HCT116 (cell line): Measurements from ENCODE around the gene C2orf92. TPM values are rescaled to one million over a fixed set of nuclear protein-coding genes. Genes with fewer than 3 reads are reported as not detected.

Experiments
- ATAC-seq: fragments of 200-7000 bp; cut with Tn5 transposase; 2 replicates; pipeline ENCODE4 v1.9.1; 2020; ENCODE audit warnings: mild to moderate bottlenecking, moderate library complexity
- BruUV-seq: library from RNA; stranded (reverse); fragments of 400-500 nt; replicated peaks from 2 replicates; lab custom pipeline; 2021; lab: Mats Ljungman, UMichigan
- CTCF ChIA-PET: fragments of 300-600 bp; sonication (Branson Sonifier 250); formaldehyde crosslinking; loops from one replicate; lab custom pipeline; 2021; ENCODE audit warnings: antibody characterized with exemption; lab: Charles Lee
- POLR2A ChIA-PET: fragments of 300-600, 350-600 bp; sonication (Branson Sonifier 250); formaldehyde crosslinking; loops from one replicate; lab custom pipeline; 2021; ENCODE audit warnings: antibody characterized with exemption; lab: Charles Lee
- RAD21 ChIA-PET, 2 experiments: fragments of 300-600 bp; sonication (Branson Sonifier 250); formaldehyde crosslinking; loops; one replicate each; lab custom pipeline; 2023; ENCODE audit warnings: low total read pairs in 2 of 2; ENCODE audit not compliant: uncharacterized antibody in 2 of 2, unreplicated experiment in 2 of 2, low non-redundant PET in 1 of 2; lab: Charles Lee
- DNase-seq: peaks from one replicate; pipeline ENCODE4 v3.0.0-alpha.2; 2010; ENCODE audit warnings: low read depth, low spot score
- H2AFZ ChIP-seq: fragments of 200-600 bp; shearing (Covaris generic), sonication (generic); 2 replicates; pipeline ENCODE4 v1.6.1; 2017; ENCODE audit warnings: low read depth, mixed run types, mixed read lengths, antibody characterized with exemption, low read length; ENCODE audit not compliant: poor library complexity, severe bottlenecking
- H3K27ac ChIP-seq: 2 replicates; pipeline ENCODE4 v1.5.1; 2012; ENCODE audit warnings: low read depth, low read length
- H3K27me3 ChIP-seq: fragments of 200-600 bp; sonication (generic); 2 replicates; pipeline ENCODE4 v1.6.1; 2016; ENCODE audit warnings: mixed run types, low read length, mixed read lengths; ENCODE audit not compliant: insufficient read depth
- H3K36me3 ChIP-seq, 2 experiments: fragments of 200-500 bp in 1 of 2; fragments of 200-600 bp in 1 of 2; sonication (Bioruptor generic) in 1 of 2; sonication (generic) in 1 of 2; 2 replicates each; pipeline versions ENCODE4 v1.5.1 to v1.6.1; 2014 to 2016; ENCODE audit warnings: low read length in 2 of 2, inconsistent platforms in 1 of 2, mixed read lengths in 1 of 2, mixed run types in 1 of 2; ENCODE audit not compliant: insufficient read depth in 2 of 2, control insufficient read depth in 1 of 2
- H3K4me1 ChIP-seq, 2 experiments: fragments of 200-600 bp in 1 of 2; sonication (generic) in 1 of 2; 2 replicates each; pipeline versions ENCODE4 v1.5.1 to v1.6.1; 2012 to 2017; ENCODE audit warnings: low read length in 2 of 2, inconsistent platforms in 1 of 2, mild to moderate bottlenecking in 1 of 2, mixed read lengths in 1 of 2, mixed run types in 1 of 2, moderate library complexity in 1 of 2; ENCODE audit not compliant: insufficient read depth in 2 of 2, control insufficient read depth in 1 of 2
- H3K4me2 ChIP-seq: fragments of 200-600 bp; sonication (generic); 2 replicates; pipeline ENCODE4 v1.6.1; 2017; ENCODE audit warnings: mixed run types, low read length, mixed read lengths
- H3K4me3 ChIP-seq, 2 experiments: fragments of 200-600 bp in 1 of 2; sonication (generic) in 1 of 2; replicated peaks in 1 of 2; 2 replicates each; pipeline ENCODE4 v1.5.1; 2011 to 2016; ENCODE audit warnings: low read length in 2 of 2, control low read depth in 1 of 2, low read depth in 1 of 2, mild to moderate bottlenecking in 1 of 2, mixed read lengths in 1 of 2, mixed run types in 1 of 2
- H3K79me2 ChIP-seq: fragments of 200-600 bp; sonication (generic); 2 replicates; pipeline ENCODE4 v1.6.1; 2017; ENCODE audit warnings: mild to moderate bottlenecking, mixed run types, low read length, moderate library complexity, mixed read lengths; ENCODE audit not compliant: insufficient read depth
- H3K9ac ChIP-seq: fragments of 200-600 bp; sonication (generic); 2 replicates; pipeline ENCODE4 v1.6.1; 2016; ENCODE audit warnings: low read length, mixed read lengths
- H3K9me2 ChIP-seq: fragments of 200-600 bp; sonication (generic), shearing (Covaris generic); 2 replicates; pipeline ENCODE4 v1.6.1; 2017; ENCODE audit warnings: mixed run types, mild to moderate bottlenecking, moderate library complexity; ENCODE audit not compliant: insufficient read depth
- H3K9me3 ChIP-seq, 2 experiments: fragments of 200-500 bp in 1 of 2; fragments of 200-600 bp in 1 of 2; sonication (Bioruptor generic) in 1 of 2; sonication (generic) in 1 of 2; 2 replicates each; pipeline ENCODE4 v1.6.1; 2014 to 2017; ENCODE audit warnings: low read length in 2 of 2, mixed read lengths in 2 of 2, inconsistent platforms in 1 of 2, low read depth in 1 of 2, mild to moderate bottlenecking in 1 of 2, mixed run types in 1 of 2, moderate library complexity in 1 of 2; ENCODE audit not compliant: control insufficient read depth in 1 of 2, insufficient read depth in 1 of 2
- H4K20me1 ChIP-seq: fragments of 200-600 bp; sonication (generic), shearing (Covaris generic); 2 replicates; pipeline ENCODE4 v1.6.1; 2017; ENCODE audit warnings: mixed run types, mild to moderate bottlenecking, moderate library complexity; ENCODE audit not compliant: insufficient read depth
- ATF3 ChIP-seq: IDR thresholded peaks from 2 replicates; pipeline ENCODE4 v1.6.1; 2012
- CBX3 ChIP-seq: IDR thresholded peaks from 2 replicates; pipeline ENCODE4 v1.6.1; 2012; ENCODE audit warnings: low read depth
- CTCF ChIP-seq, 3 experiments: fragments of 200-600 bp in 1 of 3; sonication (generic) in 1 of 3; IDR thresholded peaks in 2 of 3; conservative IDR thresholded peaks in 1 of 3; 2 replicates each; pipeline ENCODE4 v1.5.1; 2012 to 2017; ENCODE audit warnings: low read depth in 2 of 3, low read length in 2 of 3, antibody characterized with exemption in 1 of 3, borderline replicate concordance in 1 of 3, control low read depth in 1 of 3, mild to moderate bottlenecking in 1 of 3, mixed read lengths in 1 of 3, mixed run types in 1 of 3, moderate library complexity in 1 of 3; ENCODE audit not compliant: insufficient read depth in 1 of 3
- EGR1 ChIP-seq: IDR thresholded peaks from 2 replicates; pipeline ENCODE4 v1.6.1; 2012; ENCODE audit warnings: low read depth
- ELF1 ChIP-seq: IDR thresholded peaks from 2 replicates; pipeline ENCODE4 v1.6.1; 2012; ENCODE audit warnings: low read depth, borderline replicate concordance
- EZH2 ChIP-seq: fragments of 200-600 bp; sonication (generic); IDR thresholded peaks from 2 replicates; pipeline ENCODE4 v1.6.1; 2017; ENCODE audit warnings: antibody characterized with exemption, mixed run types
- EZH2phosphoT487 ChIP-seq: fragments of 200-600 bp; IDR thresholded peaks from 2 replicates; pipeline ENCODE4 v1.6.1; 2018; ENCODE audit warnings: antibody characterized with exemption, borderline replicate concordance
- FOSL1 ChIP-seq: IDR thresholded peaks from 2 replicates; pipeline ENCODE4 v1.6.1; 2012; ENCODE audit warnings: low read depth
- JUND ChIP-seq: IDR thresholded peaks from 2 replicates; pipeline ENCODE4 v1.6.1; 2012
- POLR2A ChIP-seq: IDR thresholded peaks from 2 replicates; pipeline ENCODE4 v1.7.0; 2011; ENCODE audit warnings: borderline replicate concordance; ENCODE audit not compliant: insufficient read depth, insufficient read length; ENCODE audit errors: extremely low read depth
- POLR2AphosphoS5 ChIP-seq: IDR thresholded peaks from 2 replicates; pipeline ENCODE4 v1.6.1; 2011; ENCODE audit warnings: mild to moderate bottlenecking, low read depth, low read length, moderate library complexity
- REST ChIP-seq: IDR thresholded peaks from 2 replicates; pipeline ENCODE4 v1.6.1; 2012; ENCODE audit warnings: low read depth
- SP1 ChIP-seq: IDR thresholded peaks from 2 replicates; pipeline ENCODE4 v1.6.1; 2012; ENCODE audit warnings: low read depth
- SRF ChIP-seq: IDR thresholded peaks from 2 replicates; pipeline ENCODE4 v1.6.1; 2012; ENCODE audit warnings: low read depth
- TCF7L2 ChIP-seq: IDR thresholded peaks from 2 replicates; pipeline ENCODE4 v1.7.0; 2011; ENCODE audit warnings: borderline replicate concordance, inconsistent platforms; ENCODE audit not compliant: insufficient read depth, insufficient read length; ENCODE audit errors: extremely low read depth
- YY1 ChIP-seq: IDR thresholded peaks from 2 replicates; pipeline ENCODE4 v1.6.1; 2011; ENCODE audit warnings: low read length, low read depth, moderate library complexity, mild to moderate bottlenecking; ENCODE audit not compliant: insufficient replicate concordance; ENCODE audit errors: extremely low read depth
- ZFX ChIP-seq: fragments of 450-650 bp; IDR thresholded peaks from 2 replicates; pipeline ENCODE4 v1.6.1; 2017
- ZNF274 ChIP-seq: fragments of 200-500 bp; sonication (Bioruptor generic); IDR thresholded peaks from 2 replicates; pipeline ENCODE4 v1.6.1; 2014; ENCODE audit warnings: mild to moderate bottlenecking, low read depth, low read length, inconsistent platforms
- intact Hi-C: fragments of 100-400 bp; cut with micrococcal nuclease; formaldehyde crosslinking; loops from 2 replicates; pipeline ENCODE4 v1.10.0; 2022
- total RNA-seq: library from RNA; stranded (reverse); gene quantifications from one replicate; pipeline ENCODE4 v1.2.1, GENCODE V29; 2021; ENCODE audit not compliant: unreplicated experiment

The C2orf92 gene
- total RNA-seq, 1 experiment from 2014 or later = 3.0 TPM

- ChIA-PET POLR2A (no interaction called here), CTCF (interaction anchor here (1.3 kb wide), 1 partner anchor 12 kb away, joined by 6 read pairs; the partner anchor contains the start of gene ACTR1B)
- no peak for TF ChIP-seq CTCF (IDR thresholded peaks at IDR 0.05 in 2 of 3, conservative IDR thresholded peaks at IDR 0.05 in 1 of 3; ENCODE audit: borderline replicate concordance in 1 of 3, insufficient read depth in 1 of 3, low read depth in 2 of 3, low read length in 2 of 3)
- TF ChIP-seq ATF3 = no peak
- TF ChIP-seq YY1 = no peak
- no peak for TF ChIP-seq SRF
- no peak for TF ChIP-seq EZH2
- TF ChIP-seq EGR1 = no peak
- TF ChIP-seq REST = no peak
- TF ChIP-seq TCF7L2 = no peak
- TF ChIP-seq SP1 = no peak
- no peak for TF ChIP-seq EZH2phosphoT487
- no peak for TF ChIP-seq ELF1
- no peak for TF ChIP-seq JUND
- no peak for TF ChIP-seq POLR2A
- TF ChIP-seq FOSL1 = no peak
- TF ChIP-seq POLR2AphosphoS5 = no peak
- TF ChIP-seq ZNF274 = no peak
- no peak for TF ChIP-seq ZFX
- no peak for TF ChIP-seq CBX3
- TF ChIP-seq, all 23 proteins: peak for 0
- RAD21 ChIA-PET = no interaction called here
- Histone ChIP-seq H2AFZ (no peak overlapping the region), H3K4me2 (no peak overlapping the region), H3K9me3 (0 out of 4 replicates have a peak, but pooled peaks cover 0 to 4% of the 10 kb centered on the region in 2 experiments), H3K27ac (no peak overlapping the region), H3K36me3 (no peaks in the 10 kb centered on the region), H3K27me3 (no peaks in the 10 kb centered on the region), H3K4me3 (no peak overlapping the region), H3K4me1 (no peaks in the 10 kb centered on the region), H3K9ac (no peak overlapping the region), H3K9me2 (no peaks in the 10 kb centered on the region), H3K79me2 (no peaks in the 10 kb centered on the region), H4K20me1 (no peaks in the 10 kb centered on the region)
- intact Hi-C loops = no loop called here
- no TSS peak for BruUV-seq
- DNase-seq = no peak
- no peak for ATAC-seq
These were observed 7.1 kb downstream of the C2orf92 start for GRCh38 chr2:97676620-97677019.
